Epidermal melanocyte (primary cell): ENCODE data around the gene INHBB.
"Not testable (repeated sequence)": the region's sequence is repeated elsewhere in the genome, so short reads cannot be mapped to it uniquely, and the experiment has no call there.

Experiments
- DNase-seq: peaks from one replicate; pipeline ENCODE4 v3.0.0; 2011; ENCODE audit warnings: low spot score; ENCODE audit not compliant: insufficient read length

Gene INHBB

GRCh38 chr2:120379916-120380893 is 34.3 kb downstream of the INHBB start:
- no peak for DNase-seq

DNA sequence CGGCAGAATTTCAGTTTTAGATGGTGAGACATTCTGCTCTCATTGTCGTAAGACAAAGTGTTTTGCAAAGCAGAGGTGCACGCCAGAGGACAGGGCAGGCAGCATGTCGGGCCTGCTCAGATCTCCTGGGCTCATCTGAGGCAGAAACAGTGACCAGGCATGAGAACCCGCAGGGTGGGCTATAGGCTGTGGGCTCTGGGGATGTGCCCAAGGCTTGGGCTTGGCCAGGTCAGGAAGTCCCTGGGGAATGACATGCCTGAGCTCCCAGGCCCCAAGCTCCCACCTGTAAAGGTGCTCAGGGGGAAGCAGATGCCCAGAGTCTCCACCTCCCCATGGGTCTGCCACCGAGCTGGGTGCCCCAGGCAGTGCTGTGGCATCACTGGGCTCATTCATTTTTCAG is 35.3 kb downstream of the INHBB start:
- DNase-seq: no peak

DNA sequence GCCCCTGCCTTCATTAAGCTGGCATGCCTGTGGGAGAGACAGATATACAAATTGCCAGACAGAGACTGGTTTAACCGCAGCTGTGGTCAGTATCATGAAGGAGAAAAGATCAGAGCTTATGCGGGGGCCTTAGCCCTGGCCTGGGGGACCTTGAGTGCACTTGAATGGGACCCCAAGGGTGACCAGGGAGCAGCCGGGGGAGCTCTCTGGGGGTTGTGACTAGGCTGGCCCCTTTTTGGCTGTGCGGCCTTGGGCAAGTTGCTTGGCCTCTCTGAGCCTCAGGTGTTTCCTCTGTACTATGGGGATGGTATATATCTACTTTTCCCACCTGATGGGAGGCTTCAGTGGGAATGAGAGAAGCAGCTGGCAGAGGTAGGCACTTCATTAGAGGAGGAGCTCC is 35.7 kb downstream of the INHBB start:
- DNase-seq: no peak

GRCh38 chr2:120382541-120383144 is 36.7 kb downstream of the INHBB start:
- DNase-seq: no peak

DNA sequence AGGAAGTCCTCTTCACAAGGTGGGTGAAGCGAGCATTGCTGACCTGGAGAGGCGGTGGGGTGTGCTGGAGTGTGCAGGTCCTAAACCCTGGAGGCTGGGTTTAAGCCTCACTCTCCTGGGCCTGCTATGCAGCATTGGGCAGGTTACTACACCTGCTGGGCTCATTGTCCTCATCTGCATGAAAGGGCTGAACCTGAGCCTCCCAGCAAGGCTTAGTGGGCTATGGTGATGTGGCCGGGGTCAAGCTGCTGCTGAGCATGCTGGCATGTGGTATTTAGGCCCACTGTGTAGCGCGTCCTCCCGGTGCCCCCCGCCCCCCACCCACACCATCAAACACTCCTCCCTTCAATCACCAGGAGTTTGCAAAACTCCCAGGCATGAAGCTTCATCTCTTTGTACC is 37.3 kb downstream of the INHBB start:
- no peak for DNase-seq

GRCh38 chr2:120383631-120384340 is 37.9 kb downstream of the INHBB start:
- DNase-seq: no peak

DNA sequence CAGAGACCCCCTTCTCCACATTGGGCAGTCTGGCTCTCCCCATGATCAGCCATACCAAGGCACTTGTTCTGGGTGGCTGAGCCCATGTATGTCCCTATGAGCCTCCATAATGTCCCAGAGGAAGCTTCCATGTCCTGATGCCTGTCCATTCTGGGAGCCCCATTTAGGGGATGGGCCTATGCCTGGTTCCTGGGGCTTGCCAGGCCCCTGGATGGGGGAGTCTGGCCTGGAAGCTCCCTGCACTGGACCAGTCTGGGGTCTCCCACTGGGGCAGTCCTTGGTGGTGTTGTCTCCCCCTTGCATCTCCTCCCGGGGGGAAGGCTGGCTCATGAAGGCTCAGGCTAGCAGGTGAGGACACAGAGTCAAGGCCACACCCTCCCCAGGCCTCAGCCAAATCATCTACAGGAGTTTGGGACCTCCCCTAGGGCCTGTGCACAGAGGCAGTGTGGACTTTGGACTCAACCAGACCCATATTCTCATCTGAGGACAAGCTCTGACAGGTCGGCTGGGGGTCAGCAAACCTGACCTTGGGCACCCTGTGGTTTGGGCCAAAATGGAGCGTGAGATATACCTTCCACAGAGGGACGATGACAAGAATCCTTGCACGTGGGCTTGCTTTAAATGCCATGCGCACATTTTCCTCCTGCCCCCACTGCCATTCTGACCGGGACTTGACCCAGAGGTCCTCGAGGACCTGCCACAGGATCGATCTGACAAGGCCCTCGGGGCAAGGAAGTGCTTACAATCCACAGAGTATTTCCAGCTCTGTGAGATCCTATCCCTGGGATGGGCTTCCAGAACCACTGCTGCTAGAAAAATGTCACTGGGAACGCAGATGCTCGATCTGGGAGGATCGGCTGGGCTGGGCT is 38.8 kb downstream of the INHBB start:
- no peak for DNase-seq

DNA sequence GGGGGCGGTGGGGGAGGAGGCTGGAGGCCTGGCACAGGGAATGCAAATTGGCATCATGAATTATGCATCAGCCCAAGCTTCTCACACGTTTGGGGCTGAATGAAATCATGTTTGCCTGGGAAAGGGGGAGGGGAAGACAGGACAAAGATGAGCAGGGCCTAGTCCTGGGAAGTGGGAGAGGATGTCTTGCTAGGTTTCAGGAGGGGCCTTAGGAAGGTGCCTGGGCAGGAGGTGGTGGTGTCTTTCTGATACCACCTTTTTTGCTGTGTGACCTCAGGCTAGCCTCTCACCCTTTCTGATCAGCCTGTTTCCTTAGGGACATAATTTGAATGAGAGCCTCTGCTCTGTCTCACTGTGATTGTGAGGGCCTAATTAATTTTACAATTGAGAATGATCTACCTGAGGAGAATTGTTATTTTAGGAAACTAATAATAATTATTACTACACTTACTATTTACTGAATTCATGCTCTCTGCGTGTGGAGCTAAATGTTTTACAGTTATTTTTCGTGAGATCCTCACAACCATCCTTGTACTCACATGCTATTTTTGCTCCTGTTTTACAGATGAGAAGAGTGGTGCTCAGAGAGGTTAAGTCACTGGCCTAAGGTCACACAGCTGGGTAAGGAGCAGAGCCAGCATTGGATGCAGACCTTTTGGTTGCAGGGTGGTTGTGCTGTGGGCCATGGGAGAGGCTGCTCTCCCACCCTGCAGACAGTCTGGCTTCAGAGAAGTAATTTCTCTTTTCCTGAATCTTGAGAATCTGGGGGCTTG is 39.6 kb downstream of the INHBB start:
- DNase-seq: no peak

- DNase-seq: no peak
Measured at GRCh38 chr2:120388222-120389035, 42.5 kb downstream of the INHBB start.

DNA sequence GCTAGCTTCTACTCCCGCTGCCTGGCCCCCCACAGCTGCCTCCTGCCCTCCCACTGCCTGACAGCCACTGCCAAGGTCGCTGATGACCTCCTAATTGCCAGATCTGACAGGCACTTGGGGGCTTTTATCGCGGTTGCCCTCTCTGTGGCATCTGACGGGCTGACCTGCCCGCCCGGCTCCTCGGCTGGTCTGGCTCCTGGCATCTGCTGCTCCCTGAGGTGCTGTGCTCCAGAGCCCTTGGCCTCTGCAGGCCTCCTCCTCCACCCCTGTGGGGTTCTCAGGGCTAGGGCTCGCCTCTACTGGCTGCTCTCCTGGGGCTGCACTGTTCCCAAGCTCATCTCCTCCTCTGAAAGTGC is 43.1 kb downstream of the INHBB start:
- no peak for DNase-seq

DNA sequence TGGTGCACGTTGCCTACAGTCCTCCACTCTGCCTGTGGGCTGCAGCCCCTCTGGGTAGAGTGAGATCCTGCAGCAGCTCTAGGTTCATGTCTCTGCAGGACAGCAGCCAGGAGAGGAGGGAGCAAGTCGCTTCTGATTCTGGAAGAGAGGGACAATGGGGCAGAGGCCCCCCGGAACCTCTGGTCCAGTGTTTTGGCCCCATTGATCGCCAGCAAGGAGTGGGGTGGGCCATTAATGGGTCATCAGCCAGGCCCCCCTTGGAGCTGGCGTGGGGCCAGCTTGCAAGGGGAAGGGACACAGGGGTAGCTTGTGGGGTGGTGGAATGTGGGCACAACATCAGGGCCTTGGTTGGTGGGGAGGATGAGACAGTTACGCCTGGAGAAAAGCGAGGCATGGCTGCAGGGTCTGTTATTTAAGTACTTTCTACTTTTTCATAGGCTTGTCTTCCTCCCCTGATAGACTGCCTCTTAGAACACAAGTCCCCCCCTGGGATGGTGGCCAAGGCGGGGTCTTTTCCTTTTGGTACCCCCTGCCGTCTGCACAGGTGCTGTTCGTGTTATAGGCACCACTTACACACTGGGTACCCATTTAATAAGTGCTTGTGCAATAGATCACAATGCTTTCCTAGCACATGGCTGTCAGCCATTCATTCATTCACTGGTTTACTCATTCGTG is 44.6 kb downstream of the INHBB start:
- DNase-seq: peak; percentile 0

DNA sequence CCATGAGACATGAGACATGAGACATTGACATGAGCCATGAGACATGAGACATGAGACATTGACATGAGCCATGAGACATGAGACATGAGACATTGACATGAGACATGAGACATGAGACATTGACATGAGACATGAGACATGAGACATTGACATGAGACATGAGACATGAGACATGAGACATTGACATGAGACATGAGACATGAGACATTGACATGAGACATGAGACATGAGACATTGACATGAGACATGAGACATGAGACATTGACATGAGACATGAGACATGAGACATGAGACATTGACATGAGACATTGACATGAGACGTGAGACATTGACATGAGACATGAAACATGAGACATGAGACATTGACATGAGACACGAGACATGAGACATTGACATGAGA is 45.4 kb downstream of the INHBB start:
- not testable (repeated sequence) for DNase-seq

- peak; percentile 2 for DNase-seq
Measured at GRCh38 chr2:120391911-120392665, 46.2 kb downstream of the INHBB start.

GRCh38 chr2:120392923-120393322 is 47.0 kb downstream of the INHBB start:
- peak; percentile 6 for DNase-seq

GRCh38 chr2:120393456-120393855 is 47.5 kb downstream of the INHBB start:
- DNase-seq: no peak

- DNase-seq: peak; percentile 8
Measured at GRCh38 chr2:120394764-120395163, 48.8 kb downstream of the INHBB start.

DNA sequence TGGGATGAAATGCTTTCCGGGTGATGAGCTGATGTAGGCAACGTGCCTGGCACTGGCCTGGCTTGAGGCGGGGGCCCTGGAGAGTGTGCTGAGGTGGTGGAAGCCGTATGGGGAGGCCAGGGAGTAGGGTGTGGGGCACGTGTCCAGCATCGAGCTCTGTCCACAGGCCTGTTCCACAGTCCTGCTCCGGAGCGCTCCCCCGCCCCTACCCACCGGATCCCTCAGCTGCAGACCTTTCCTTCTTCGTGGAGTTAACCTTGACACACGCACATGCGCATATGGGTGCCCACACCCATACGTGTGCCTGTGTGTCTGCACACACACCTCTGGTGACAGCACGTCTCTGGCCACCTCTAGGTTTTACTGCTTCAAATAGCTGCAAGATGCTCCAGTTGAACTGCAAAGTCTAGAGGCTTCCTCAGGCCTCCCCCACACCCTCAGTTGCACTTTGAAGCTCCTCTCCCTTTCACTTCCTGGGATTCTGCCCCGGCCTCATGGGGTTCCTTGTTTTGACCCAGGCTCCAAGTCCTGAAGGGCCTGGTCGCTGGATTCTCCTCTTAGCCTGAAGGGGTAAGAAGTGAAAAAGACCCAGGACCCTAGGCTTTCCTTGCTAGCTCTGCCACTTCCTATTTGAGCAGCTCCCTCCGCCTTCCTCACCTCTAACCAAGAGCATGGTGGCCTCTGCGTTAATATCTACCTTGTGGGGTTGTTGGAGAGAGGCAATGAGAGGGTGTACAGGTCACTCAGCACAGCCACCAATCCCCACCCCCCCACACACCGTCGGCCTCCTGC is 49.5 kb downstream of the INHBB start:
- peak; percentile 17 for DNase-seq
